Measurements from ENCODE around the gene ISL2. TPM values are rescaled to one million over a fixed set of nuclear protein-coding genes. Genes with fewer than 3 reads are reported as not detected.

The ISL2 gene
- total and polyA plus RNA-seq, 9 of the 15 experiments (the other 6 are each of a cell fraction or from before 2014, with no cell fraction given): 0.15 to 23.7 (median 4.0) TPM

GRCh38 chr15:76349301-76350070 lies 12.9 kb downstream of the ISL2 start (continued):
- TF ChIP-seq, protein P1, sequence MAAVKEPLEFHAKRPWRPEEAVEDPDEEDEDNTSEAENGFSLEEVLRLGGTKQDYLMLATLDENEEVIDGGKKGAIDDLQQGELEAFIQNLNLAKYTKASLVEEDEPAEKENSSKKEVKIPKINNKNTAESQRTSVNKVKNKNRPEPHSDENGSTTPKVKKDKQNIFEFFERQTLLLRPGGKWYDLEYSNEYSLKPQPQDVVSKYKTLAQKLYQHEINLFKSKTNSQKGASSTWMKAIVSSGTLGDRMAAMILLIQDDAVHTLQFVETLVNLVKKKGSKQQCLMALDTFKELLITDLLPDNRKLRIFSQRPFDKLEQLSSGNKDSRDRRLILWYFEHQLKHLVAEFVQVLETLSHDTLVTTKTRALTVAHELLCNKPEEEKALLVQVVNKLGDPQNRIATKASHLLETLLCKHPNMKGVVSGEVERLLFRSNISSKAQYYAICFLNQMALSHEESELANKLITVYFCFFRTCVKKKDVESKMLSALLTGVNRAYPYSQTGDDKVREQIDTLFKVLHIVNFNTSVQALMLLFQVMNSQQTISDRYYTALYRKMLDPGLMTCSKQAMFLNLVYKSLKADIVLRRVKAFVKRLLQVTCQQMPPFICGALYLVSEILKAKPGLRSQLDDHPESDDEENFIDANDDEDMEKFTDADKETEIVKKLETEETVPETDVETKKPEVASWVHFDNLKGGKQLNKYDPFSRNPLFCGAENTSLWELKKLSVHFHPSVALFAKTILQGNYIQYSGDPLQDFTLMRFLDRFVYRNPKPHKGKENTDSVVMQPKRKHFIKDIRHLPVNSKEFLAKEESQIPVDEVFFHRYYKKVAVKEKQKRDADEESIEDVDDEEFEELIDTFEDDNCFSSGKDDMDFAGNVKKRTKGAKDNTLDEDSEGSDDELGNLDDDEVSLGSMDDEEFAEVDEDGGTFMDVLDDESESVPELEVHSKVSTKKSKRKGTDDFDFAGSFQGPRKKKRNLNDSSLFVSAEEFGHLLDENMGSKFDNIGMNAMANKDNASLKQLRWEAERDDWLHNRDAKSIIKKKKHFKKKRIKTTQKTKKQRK (IDR thresholded peaks at IDR 0.05; ENCODE audit: borderline replicate concordance, low read depth, low read length): no peak
- TF ChIP-seq U2AF2 (optimal IDR thresholded peaks at IDR 0.05; ENCODE audit: low read depth, low read length) (no peak), PATZ1 (CRISPR knock-in tag; IDR thresholded peaks at IDR 0.05; ENCODE audit: borderline replicate concordance) (no peak), RFX5 (IDR thresholded peaks at IDR 0.05; ENCODE audit: low read depth, low read length) (no peak)
